HEK293 (cell line): ENCODE measurements around the gene LONRF2.

Experiments
- CTCF ChIA-PET: fragments of 350-600 bp; formaldehyde crosslinking; extraction: SDS; loops from one replicate; lab custom pipeline; 2021; ENCODE audit warnings: antibody characterized with exemption; lab: Yijun Ruan, JAX
- POLR2A ChIA-PET: fragments of 300-600 bp; formaldehyde crosslinking; extraction: SDS; loops from one replicate; lab custom pipeline; 2020; ENCODE audit warnings: antibody characterized with exemption, inconsistent platforms; lab: Yijun Ruan, JAX
- H3K27ac ChIP-seq: fragments of 200-500 bp; sonication (Bioruptor generic); 2 replicates; pipeline ENCODE4 v1.5.1; 2014; ENCODE audit warnings: low read depth, low read length, control low read depth, inconsistent platforms; ENCODE audit errors: extremely low read depth
- H3K36me3 ChIP-seq, 2 experiments: fragments of 200-500 bp in 1 of 2; sonication (Bioruptor generic) in 1 of 2; 1 replicate in 1 of 2; 2 replicates in 1 of 2; pipeline ENCODE4 v1.5.1; 2014 to 2017; ENCODE audit warnings: inconsistent platforms in 2 of 2, low read length in 2 of 2; ENCODE audit not compliant: control insufficient read depth in 2 of 2, insufficient read depth in 1 of 2
- H3K4me1 ChIP-seq: fragments of 200-500 bp; sonication (Bioruptor generic); 2 replicates; pipeline ENCODE4 v1.5.1; 2014; ENCODE audit warnings: mild to moderate bottlenecking, low read length, inconsistent platforms; ENCODE audit not compliant: control insufficient read depth, insufficient read depth
- H3K4me3 ChIP-seq: 2 replicates; pipeline ENCODE4 v1.5.1; 2011; ENCODE audit warnings: low read depth, mild to moderate bottlenecking, control low read depth, low read length, moderate library complexity
- H3K9me3 ChIP-seq: fragments of 200-500 bp; sonication (Bioruptor generic); 2 replicates; pipeline ENCODE4 v1.5.1; 2014; ENCODE audit warnings: low read depth, low read length, inconsistent platforms; ENCODE audit not compliant: control insufficient read depth, insufficient read depth
- GLIS2 ChIP-seq: fragments of 450-650 bp; formaldehyde crosslinking; IDR thresholded peaks from 2 replicates; pipeline ENCODE4 v1.5.1; 2016; ENCODE audit warnings: missing biosample characterization, missing genetic modification characterization
- INSM2 ChIP-seq: fragments of 450-650 bp; formaldehyde crosslinking; IDR thresholded peaks from 2 replicates; pipeline ENCODE4 v1.5.1; 2016; ENCODE audit warnings: missing biosample characterization, missing genetic modification characterization
- TCF7L2 ChIP-seq: IDR thresholded peaks from 2 replicates; pipeline ENCODE4 v1.6.1; 2011; ENCODE audit warnings: low read depth, mild to moderate bottlenecking, inconsistent platforms, low read length, moderate library complexity, borderline replicate concordance
- ZBTB48 ChIP-seq: fragments of 450-650 bp; formaldehyde crosslinking; IDR thresholded peaks from 2 replicates; pipeline ENCODE4 v1.5.1; 2016; ENCODE audit warnings: missing biosample characterization, missing genetic modification characterization
- ZFHX2 ChIP-seq: fragments of 450-650 bp; formaldehyde crosslinking; conservative IDR thresholded peaks from 2 replicates; pipeline ENCODE4 v1.5.1; 2016; ENCODE audit warnings: missing biosample characterization, missing genetic modification characterization
- ZNF146 ChIP-seq: fragments of 450-650 bp; formaldehyde crosslinking; IDR thresholded peaks from 2 replicates; pipeline ENCODE4 v1.5.1; 2016; ENCODE audit warnings: missing biosample characterization, missing genetic modification characterization
- ZNF2 ChIP-seq: fragments of 450-650 bp; formaldehyde crosslinking; IDR thresholded peaks from 2 replicates; pipeline ENCODE4 v1.5.1; 2016; ENCODE audit warnings: missing biosample characterization, missing genetic modification characterization
- ZNF37A ChIP-seq: fragments of 450-650 bp; IDR thresholded peaks from 2 replicates; pipeline ENCODE4 v1.5.1; 2018; ENCODE audit warnings: missing biosample characterization, missing genetic modification characterization
- ZNF449 ChIP-seq: fragments of 450-650 bp; formaldehyde crosslinking; IDR thresholded peaks from 2 replicates; pipeline ENCODE4 v1.5.1; 2017; ENCODE audit warnings: missing biosample characterization, mild to moderate bottlenecking, missing genetic modification characterization, moderate library complexity
- ZNF544 ChIP-seq: fragments of 450-650 bp; formaldehyde crosslinking; IDR thresholded peaks from 2 replicates; pipeline ENCODE4 v1.5.0; 2017; ENCODE audit warnings: missing biosample characterization, missing genetic modification characterization
- ZNF548 ChIP-seq: fragments of 450-650 bp; formaldehyde crosslinking; IDR thresholded peaks from 2 replicates; pipeline ENCODE4 v1.5.1; 2016; ENCODE audit warnings: missing biosample characterization, missing genetic modification characterization
- ZNF629 ChIP-seq: fragments of 450-650 bp; formaldehyde crosslinking; IDR thresholded peaks from 2 replicates; pipeline ENCODE4 v1.5.1; 2017; ENCODE audit warnings: missing biosample characterization, missing genetic modification characterization
- ZNF639 ChIP-seq: fragments of 450-650 bp; formaldehyde crosslinking; IDR thresholded peaks from 2 replicates; pipeline ENCODE4 v1.5.1; 2016; ENCODE audit warnings: missing biosample characterization, missing genetic modification characterization
- ZNF837 ChIP-seq: fragments of 450-650 bp; formaldehyde crosslinking; IDR thresholded peaks from 2 replicates; pipeline ENCODE4 v1.5.1; 2016; ENCODE audit warnings: missing biosample characterization, missing genetic modification characterization
- TF ChIP-seq, protein P1 (sequence below): IDR thresholded peaks from 2 replicates; pipeline ENCODE4 v1.6.1; 2011; ENCODE audit warnings: mild to moderate bottlenecking, low read depth, low read length, borderline replicate concordance
- TF ChIP-seq, protein P2 (sequence below): fragments of 450-650 bp; formaldehyde crosslinking; IDR thresholded peaks from 2 replicates; pipeline ENCODE4 v1.5.1; 2016; ENCODE audit warnings: missing biosample characterization, missing genetic modification characterization
- TF ChIP-seq, protein P3 (sequence below): fragments of 450-650 bp; formaldehyde crosslinking; IDR thresholded peaks from 2 replicates; pipeline ENCODE4 v1.5.1; 2016; ENCODE audit warnings: missing biosample characterization, missing genetic modification characterization, borderline replicate concordance

The LONRF2 gene

GRCh38 chr2:100290718-100291151 lies 31.6 kb downstream of the LONRF2 start (continued):
- TF ChIP-seq ZNF449 (tag by site-specific recombination) = no peak
- TF ChIP-seq ZNF146 = no peak
- TF ChIP-seq, protein P1, sequence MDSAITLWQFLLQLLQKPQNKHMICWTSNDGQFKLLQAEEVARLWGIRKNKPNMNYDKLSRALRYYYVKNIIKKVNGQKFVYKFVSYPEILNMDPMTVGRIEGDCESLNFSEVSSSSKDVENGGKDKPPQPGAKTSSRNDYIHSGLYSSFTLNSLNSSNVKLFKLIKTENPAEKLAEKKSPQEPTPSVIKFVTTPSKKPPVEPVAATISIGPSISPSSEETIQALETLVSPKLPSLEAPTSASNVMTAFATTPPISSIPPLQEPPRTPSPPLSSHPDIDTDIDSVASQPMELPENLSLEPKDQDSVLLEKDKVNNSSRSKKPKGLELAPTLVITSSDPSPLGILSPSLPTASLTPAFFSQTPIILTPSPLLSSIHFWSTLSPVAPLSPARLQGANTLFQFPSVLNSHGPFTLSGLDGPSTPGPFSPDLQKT = no peak

GRCh38 chr2:100289020-100289419 lies 33.3 kb downstream of the LONRF2 start:
- POLR2A ChIA-PET = no interaction called here
- CTCF ChIA-PET = interaction anchor here (1.3 to 5.6 kb wide), 2 partner anchors 27 to 92 kb away, joined by 5 to 48 read pairs; no protein-coding TSS in a partner anchor

More at GRCh38 chr2:100289020-100289419, 33.3 kb downstream of the LONRF2 start:
- no peak for TF ChIP-seq GLIS2
- no peak for TF ChIP-seq ZBTB48
- no peak for TF ChIP-seq TCF7L2
- no peak for TF ChIP-seq ZNF548 (tag by site-specific recombination)
- no peak for TF ChIP-seq ZFHX2 (tag by site-specific recombination)
- no peak for TF ChIP-seq ZNF639 (tag by site-specific recombination)
- TF ChIP-seq, protein P2, sequence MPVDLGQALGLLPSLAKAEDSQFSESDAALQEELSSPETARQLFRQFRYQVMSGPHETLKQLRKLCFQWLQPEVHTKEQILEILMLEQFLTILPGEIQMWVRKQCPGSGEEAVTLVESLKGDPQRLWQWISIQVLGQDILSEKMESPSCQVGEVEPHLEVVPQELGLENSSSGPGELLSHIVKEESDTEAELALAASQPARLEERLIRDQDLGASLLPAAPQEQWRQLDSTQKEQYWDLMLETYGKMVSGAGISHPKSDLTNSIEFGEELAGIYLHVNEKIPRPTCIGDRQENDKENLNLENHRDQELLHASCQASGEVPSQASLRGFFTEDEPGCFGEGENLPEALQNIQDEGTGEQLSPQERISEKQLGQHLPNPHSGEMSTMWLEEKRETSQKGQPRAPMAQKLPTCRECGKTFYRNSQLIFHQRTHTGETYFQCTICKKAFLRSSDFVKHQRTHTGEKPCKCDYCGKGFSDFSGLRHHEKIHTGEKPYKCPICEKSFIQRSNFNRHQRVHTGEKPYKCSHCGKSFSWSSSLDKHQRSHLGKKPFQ (tag by site-specific recombination) = no peak
- TF ChIP-seq ZNF837 (tag by site-specific recombination) = no peak
- TF ChIP-seq ZNF544 (tag by site-specific recombination) = no peak
- no peak for TF ChIP-seq ZNF629 (tag by site-specific recombination)
- TF ChIP-seq ZNF37A (tag by site-specific recombination) = no peak
- TF ChIP-seq ZNF2 (tag by site-specific recombination) = no peak
- TF ChIP-seq, protein P3, sequence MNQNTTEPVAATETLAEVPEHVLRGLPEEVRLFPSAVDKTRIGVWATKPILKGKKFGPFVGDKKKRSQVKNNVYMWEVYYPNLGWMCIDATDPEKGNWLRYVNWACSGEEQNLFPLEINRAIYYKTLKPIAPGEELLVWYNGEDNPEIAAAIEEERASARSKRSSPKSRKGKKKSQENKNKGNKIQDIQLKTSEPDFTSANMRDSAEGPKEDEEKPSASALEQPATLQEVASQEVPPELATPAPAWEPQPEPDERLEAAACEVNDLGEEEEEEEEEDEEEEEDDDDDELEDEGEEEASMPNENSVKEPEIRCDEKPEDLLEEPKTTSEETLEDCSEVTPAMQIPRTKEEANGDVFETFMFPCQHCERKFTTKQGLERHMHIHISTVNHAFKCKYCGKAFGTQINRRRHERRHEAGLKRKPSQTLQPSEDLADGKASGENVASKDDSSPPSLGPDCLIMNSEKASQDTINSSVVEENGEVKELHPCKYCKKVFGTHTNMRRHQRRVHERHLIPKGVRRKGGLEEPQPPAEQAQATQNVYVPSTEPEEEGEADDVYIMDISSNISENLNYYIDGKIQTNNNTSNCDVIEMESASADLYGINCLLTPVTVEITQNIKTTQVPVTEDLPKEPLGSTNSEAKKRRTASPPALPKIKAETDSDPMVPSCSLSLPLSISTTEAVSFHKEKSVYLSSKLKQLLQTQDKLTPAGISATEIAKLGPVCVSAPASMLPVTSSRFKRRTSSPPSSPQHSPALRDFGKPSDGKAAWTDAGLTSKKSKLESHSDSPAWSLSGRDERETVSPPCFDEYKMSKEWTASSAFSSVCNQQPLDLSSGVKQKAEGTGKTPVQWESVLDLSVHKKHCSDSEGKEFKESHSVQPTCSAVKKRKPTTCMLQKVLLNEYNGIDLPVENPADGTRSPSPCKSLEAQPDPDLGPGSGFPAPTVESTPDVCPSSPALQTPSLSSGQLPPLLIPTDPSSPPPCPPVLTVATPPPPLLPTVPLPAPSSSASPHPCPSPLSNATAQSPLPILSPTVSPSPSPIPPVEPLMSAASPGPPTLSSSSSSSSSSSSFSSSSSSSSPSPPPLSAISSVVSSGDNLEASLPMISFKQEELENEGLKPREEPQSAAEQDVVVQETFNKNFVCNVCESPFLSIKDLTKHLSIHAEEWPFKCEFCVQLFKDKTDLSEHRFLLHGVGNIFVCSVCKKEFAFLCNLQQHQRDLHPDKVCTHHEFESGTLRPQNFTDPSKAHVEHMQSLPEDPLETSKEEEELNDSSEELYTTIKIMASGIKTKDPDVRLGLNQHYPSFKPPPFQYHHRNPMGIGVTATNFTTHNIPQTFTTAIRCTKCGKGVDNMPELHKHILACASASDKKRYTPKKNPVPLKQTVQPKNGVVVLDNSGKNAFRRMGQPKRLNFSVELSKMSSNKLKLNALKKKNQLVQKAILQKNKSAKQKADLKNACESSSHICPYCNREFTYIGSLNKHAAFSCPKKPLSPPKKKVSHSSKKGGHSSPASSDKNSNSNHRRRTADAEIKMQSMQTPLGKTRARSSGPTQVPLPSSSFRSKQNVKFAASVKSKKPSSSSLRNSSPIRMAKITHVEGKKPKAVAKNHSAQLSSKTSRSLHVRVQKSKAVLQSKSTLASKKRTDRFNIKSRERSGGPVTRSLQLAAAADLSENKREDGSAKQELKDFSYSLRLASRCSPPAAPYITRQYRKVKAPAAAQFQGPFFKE (tag by site-specific recombination) = no peak
- no peak for TF ChIP-seq INSM2
- Histone ChIP-seq H3K27ac (no peak overlapping the region), H3K9me3 (no peaks in the 10 kb centered on the region), H3K4me1 (peaks cover 16% of the 10 kb centered on the region), H3K36me3 (peaks cover 0 to 72% of the 10 kb centered on the region in 2 experiments), H3K4me3 (no peak overlapping the region)
